GM12878 (cell line): ENCODE data around the gene PSMB5. TPM values are rescaled to one million over a fixed set of nuclear protein-coding genes. Genes with fewer than 3 reads are reported as not detected.

Experiments
- ATAC-seq: fragments of 200-7000 bp; cut with Tn5 transposase; 3 replicates; pipeline ENCODE4 v1.9.1; 2020; ENCODE audit warnings: mild to moderate bottlenecking, moderate library complexity
- BruUV-seq: library from RNA; stranded (reverse); fragments of 400-500 nt; replicated peaks from 2 replicates; lab custom pipeline; 2021; lab: Mats Ljungman, UMichigan
- CTCF ChIA-PET: fragments of 300-600 bp; sonication (Branson Sonifier 250); formaldehyde crosslinking; extraction: SDS; loops from one replicate; lab custom pipeline; 2021; ENCODE audit warnings: inconsistent platforms; lab: Yijun Ruan, JAX
- POLR2A ChIA-PET: fragments of 350-600 bp; formaldehyde crosslinking; extraction: SDS; loops from one replicate; lab custom pipeline; 2021; ENCODE audit warnings: inconsistent platforms; lab: Charles Lee
- RAD21 ChIA-PET: fragments of 300-600 bp; sonication (Branson Sonifier 250); formaldehyde crosslinking; loops from one replicate; lab custom pipeline; 2023; ENCODE audit warnings: antibody characterized with exemption; ENCODE audit not compliant: unreplicated experiment; lab: Charles Lee
- SMC1A ChIA-PET: fragments of 300-600 bp; sonication (Branson Sonifier 250); formaldehyde crosslinking; loops from one replicate; lab custom pipeline; 2023; ENCODE audit not compliant: unreplicated experiment, uncharacterized antibody; lab: Charles Lee
- DNase-seq: peaks from one replicate; pipeline ENCODE4 v3.0.0-alpha.2; 2011; ENCODE audit warnings: low read depth, low spot score
- FAIRE-seq: peaks from 3 replicates; lab custom pipeline; 2011; peaks lifted over from hg19 to GRCh38; lab: Jason Lieb, UNC
- H2AFZ ChIP-seq: 2 replicates; pipeline ENCODE4 v1.6.0; 2011; ENCODE audit warnings: low read depth, low read length, control low read depth; ENCODE audit not compliant: control insufficient read depth
- H3K27ac ChIP-seq: 2 replicates; pipeline ENCODE4 v1.5.1; 2011; ENCODE audit warnings: control low read depth; ENCODE audit not compliant: control insufficient read depth, insufficient read depth
- H3K27me3 ChIP-seq, 2 experiments: replicated peaks in 1 of 2; 2 replicates each; pipeline versions ENCODE4 v1.6.0 to v1.6.1; 2011; ENCODE audit warnings: low read length in 1 of 2; ENCODE audit not compliant: control insufficient read depth in 2 of 2, insufficient read depth in 2 of 2
- H3K36me3 ChIP-seq, 2 experiments: 2 replicates each; pipeline ENCODE4 v1.5.1; 2011; ENCODE audit warnings: low read length in 1 of 2; ENCODE audit not compliant: control insufficient read depth in 2 of 2, insufficient read depth in 2 of 2
- H3K4me1 ChIP-seq: 2 replicates; pipeline ENCODE4 v1.6.1; 2011; ENCODE audit warnings: mild to moderate bottlenecking, low read length, moderate library complexity, mixed read lengths; ENCODE audit not compliant: control insufficient read depth, insufficient read depth
- H3K4me2 ChIP-seq: 2 replicates; pipeline ENCODE4 v1.6.0; 2011; ENCODE audit warnings: control low read depth; ENCODE audit not compliant: control insufficient read depth, insufficient read depth
- H3K4me3 ChIP-seq: fragments of 200-600 bp; sonication (generic); 2 replicates; pipeline ENCODE4 v1.5.1; 2016
- H3K79me2 ChIP-seq: 2 replicates; pipeline ENCODE4 v1.6.0; 2011; ENCODE audit warnings: low read length; ENCODE audit not compliant: control insufficient read depth, insufficient read depth
- H3K9ac ChIP-seq: 2 replicates; pipeline ENCODE4 v1.8.0; 2011; ENCODE audit warnings: low read length, control low read depth, mixed read lengths; ENCODE audit not compliant: control insufficient read depth, insufficient read depth
- H3K9me3 ChIP-seq: replicated peaks from 3 replicates; pipeline ENCODE4 v1.5.1; 2011; ENCODE audit warnings: mild to moderate bottlenecking, low read length; ENCODE audit not compliant: control insufficient read depth, insufficient read depth
- H4K20me1 ChIP-seq: 2 replicates; pipeline ENCODE4 v1.6.0; 2011; ENCODE audit not compliant: control insufficient read depth, insufficient read depth
- CTCF ChIP-seq, 3 experiments: IDR thresholded peaks in 2 of 3; conservative IDR thresholded peaks in 1 of 3; 2 replicates each; pipeline ENCODE4 v1.5.1; 2011; ENCODE audit warnings: low read depth in 3 of 3, low read length in 3 of 3, mild to moderate bottlenecking in 3 of 3, control low read depth in 2 of 3, moderate library complexity in 2 of 3, inconsistent platforms in 1 of 3, mixed read lengths in 1 of 3; ENCODE audit not compliant: control insufficient read depth in 2 of 3, insufficient read depth in 1 of 3; ENCODE audit errors: extremely low read depth in 1 of 3
- TCF12 ChIP-seq: IDR thresholded peaks from 2 replicates; pipeline ENCODE4 v1.6.1; 2011; ENCODE audit warnings: low read depth, mild to moderate bottlenecking, low read length
- TCF7 ChIP-seq: IDR thresholded peaks from 2 replicates; pipeline ENCODE4 v1.6.1; 2014; ENCODE audit warnings: antibody characterized with exemption, borderline replicate concordance
- ZBTB33 ChIP-seq: fragments of 450-650 bp; IDR thresholded peaks from 2 replicates; pipeline ENCODE4 v1.6.1; 2017; ENCODE audit warnings: mild to moderate bottlenecking
- WGBS: methylation state at CpG from one replicate; pipeline ENCODE4 v1.1.6; 2016; ENCODE audit warnings: low lambda C conversion rate; ENCODE audit not compliant: insufficient replicate concordance, insufficient coverage; ENCODE audit errors: missing lambda C conversion rate; 5-methylcytosine and 5-hydroxymethylcytosine counted together
- in situ Hi-C: fragments of 300-500 bp; cut with MboI; formaldehyde crosslinking; loops from 9 replicates; pipeline ENCODE4 v1.14.3; 2018; ENCODE audit warnings: mixed read lengths
- intact Hi-C: fragments of 100-400 bp; cut with micrococcal nuclease; formaldehyde crosslinking; loops from one replicate; pipeline ENCODE4 v1.14.2; 2022; ENCODE audit not compliant: unreplicated experiment
- polyA plus RNA-seq, 11 experiments: library from polyadenylated mRNA; depleted of rRNA in 4 of 11; unstranded in 6 of 11; stranded (reverse) in 5 of 11; fragments of >200 nt; fragmentation: Nextera tagmentation in 4 of 11; fragmentation: Illumina TruSeq in 1 of 11; extraction: Ambion mirVana in 4 of 11; extraction: Trizol in 1 of 11; gene quantifications; 1 replicate in 1 of 11; 2 replicates in 10 of 11; pipeline versions ENCODE4 v1.2.1 to v1.2.3, GENCODE V29; 2011 to 2016; ENCODE audit warnings: inconsistent platforms in 2 of 11, missing spikeins in 2 of 11, low read depth in 1 of 11
- total RNA-seq, 4 experiments: library from RNA; depleted of rRNA in 3 of 4; stranded (reverse); fragments of >200 nt in 3 of 4; fragmentation: Illumina TruSeq in 1 of 4; extraction: Trizol in 1 of 4; gene quantifications; 2 replicates each; pipeline versions ENCODE4 v1.2.1 to v1.2.3, GENCODE V29; 2013 to 2021

The PSMB5 gene
- total and polyA plus RNA-seq, 10 of the 15 experiments (the other 5 are each of a cell fraction or from before 2014, with no cell fraction given): 84.5 to 802 (median 144) TPM

- TF ChIP-seq CTCF (IDR thresholded peaks at IDR 0.05 in 2 of 3, conservative IDR thresholded peaks at IDR 0.05 in 1 of 3; ENCODE audit: control insufficient read depth in 2 of 3, extremely low read depth in 1 of 3, insufficient read depth in 1 of 3, low read depth in 3 of 3, low read length in 3 of 3) (peak in 1 of 3 experiments; percentile 8; a peak in 1 of 6 replicates), TCF12 (no peak), ZBTB33 (0 out of 2 replicates have a peak, but pooled peaks have one; percentile 39), TCF7 (no peak)
- WGBS: 82% methylated on average over 14 of the region's 14 CpGs
- CTCF ChIA-PET: interaction anchor here (1.0 to 18.3 kb wide), 4 partner anchors 12 to 59 kb away, joined by 3 to 853 read pairs (median 44); partner anchors contain the start of gene AJUBA
These were observed 17.5 kb upstream of the PSMB5 start for GRCh38 chr14:23052182-23052623.

More at GRCh38 chr14:23052182-23052623, 17.5 kb upstream of the PSMB5 start:
- Histone ChIP-seq H3K4me3 (no peak overlapping the region), H3K9me3 (no peaks in the 10 kb centered on the region), H4K20me1 (no peaks in the 10 kb centered on the region), H3K36me3 (no peaks in the 10 kb centered on the region), H2AFZ (no peak overlapping the region), H3K79me2 (no peaks in the 10 kb centered on the region), H3K27me3 (no peaks in the 10 kb centered on the region), H3K4me2 (no peak overlapping the region), H3K9ac (no peak overlapping the region), H3K4me1 (peaks cover 12% of the 10 kb centered on the region), H3K27ac (no peak overlapping the region)
- DNase-seq (no peak), ATAC-seq (no peak), FAIRE-seq (no peak)
- ChIA-PET RAD21 (interaction anchor here (1.0 to 10.8 kb wide), 3 partner anchors 58 to 79 kb away, joined by 3 to 224 read pairs (median 19); partner anchors contain the start of gene AJUBA), SMC1A (interaction anchor here (0.8 to 6.7 kb wide), 4 partner anchors 46 to 77 kb away, joined by 3 to 77 read pairs (median 4); no protein-coding TSS in a partner anchor), POLR2A (interaction anchor here (1.0 to 2.7 kb wide), 3 partner anchors 46 to 57 kb away, joined by 3 to 8 read pairs (median 4); no protein-coding TSS in a partner anchor)
- no TSS peak for BruUV-seq
- intact Hi-C loops: no loop called here
- in situ Hi-C loops: loop anchor here (5.0 kb wide), 1 partner anchor 60 kb away; no protein-coding TSS in a partner anchor
